Muscle layer of duodenum (tissue), 2 donors: Measurements from ENCODE around the gene PRXL2C.
"Not testable (repeated sequence)": the region's sequence is repeated elsewhere in the genome, so short reads cannot be mapped to it uniquely, and the experiment has no call there.

ENCODE experiments used
- H3K27ac ChIP-seq: one replicate; pipeline ENCODE4 v1.7.0; 2013; ENCODE audit warnings: mild to moderate bottlenecking, low read length
- H3K27me3 ChIP-seq: one replicate; pipeline ENCODE4 v1.7.0; 2013; ENCODE audit warnings: low read depth, mild to moderate bottlenecking, control low read depth, low read length
- H3K36me3 ChIP-seq, 2 donors: one replicate each; pipeline ENCODE4 v1.7.0; 2013; ENCODE audit warnings: low read length in 2 of 2, control low read depth in 1 of 2, mild to moderate bottlenecking in 1 of 2; ENCODE audit not compliant: insufficient read depth in 2 of 2, control insufficient read depth in 1 of 2
- H3K4me1 ChIP-seq, 2 donors: one replicate each; pipeline ENCODE4 v1.7.0; 2013; ENCODE audit warnings: low read length in 2 of 2, mild to moderate bottlenecking in 2 of 2, control low read depth in 1 of 2, moderate library complexity in 1 of 2; ENCODE audit not compliant: insufficient read depth in 2 of 2, control insufficient read depth in 1 of 2
- H3K4me3 ChIP-seq, 2 donors: one replicate each; pipeline ENCODE4 v1.7.0; 2013; ENCODE audit warnings: low read length in 2 of 2, low read depth in 1 of 2, mild to moderate bottlenecking in 1 of 2
- H3K9me3 ChIP-seq, 2 donors: one replicate each; pipeline ENCODE4 v1.7.0; 2013; ENCODE audit warnings: low read length in 2 of 2, control low read depth in 1 of 2, mild to moderate bottlenecking in 1 of 2; ENCODE audit not compliant: control insufficient read depth in 1 of 2
- donor health status: healthy.

PRXL2C gene

GRCh38 chr9:96655198-96655851 is at the start of gene PRXL2C:
PRXL2C (minus strand) TSS chr9:96655317; CDS start chr9:96655281, 36 bp downstream.
- Histone ChIP-seq H3K27me3 (no peaks in the 10 kb centered on the region), H3K27ac (peak within 1 kb of the TSS; percentile 75), H3K4me3 (peak within 1 kb of the TSS; percentile 61 to 66), H3K4me1 (peaks cover 0 to 10% of the 10 kb centered on the region in 2 donors), H3K36me3 (peaks cover 10 to 14% of the 10 kb centered on the region in 2 donors), H3K9me3 (no peaks in the 10 kb centered on the region)

- peaks cover 4 to 22% of the 10 kb centered on the region in 2 donors for H3K9me3 ChIP-seq
Measured at GRCh38 chr9:96700721-96701375, 45.7 kb upstream of the PRXL2C start.

GRCh38 chr9:96691326-96691725 is 36.2 kb upstream of the PRXL2C start:
- peaks cover 0 to 5% of the 10 kb centered on the region in 2 donors for H3K36me3 ChIP-seq

More at GRCh38 chr9:96700721-96701375, 45.7 kb upstream of the PRXL2C start:
- not testable (repeated sequence) for H3K4me1 ChIP-seq, H3K4me3 ChIP-seq, H3K27me3 ChIP-seq, H3K27ac ChIP-seq, H3K36me3 ChIP-seq

DNA sequence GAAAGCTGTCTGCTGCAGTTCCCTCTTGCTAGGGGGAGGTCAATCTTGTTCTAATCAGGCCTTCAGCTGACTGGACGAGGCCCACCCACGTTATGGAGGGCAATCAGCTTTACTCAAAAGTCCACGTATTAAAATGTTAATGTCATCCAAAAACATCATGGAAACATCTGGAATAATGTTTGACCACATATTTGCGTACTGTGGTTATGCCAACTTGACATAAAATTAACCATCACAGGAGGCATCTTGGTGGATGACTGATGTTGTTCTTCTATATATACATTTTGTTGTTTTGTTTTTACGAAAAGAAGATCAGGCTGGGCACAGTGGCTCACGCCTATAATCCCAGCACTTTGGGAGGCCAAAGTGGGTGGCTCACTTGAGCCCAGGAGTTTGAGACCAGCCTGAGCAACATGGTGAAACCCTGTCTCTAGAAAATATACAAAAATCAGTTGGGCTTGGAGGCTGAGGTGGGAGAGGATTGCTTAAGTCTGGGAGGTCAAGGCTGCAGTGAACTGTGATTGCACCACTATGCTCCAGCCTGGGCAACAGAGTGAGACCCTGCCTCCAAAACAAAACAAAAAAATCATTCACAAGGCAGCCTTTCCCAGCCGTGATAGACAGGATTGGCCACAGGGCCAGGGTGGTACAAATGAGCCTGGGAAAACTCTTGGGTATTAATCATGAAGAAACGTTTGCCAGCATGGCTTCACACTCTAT is 33.8 kb upstream of the PRXL2C start:
- Histone ChIP-seq H3K27ac (no peak overlapping the region), H3K4me1 (peaks cover 0 to 4% of the 10 kb centered on the region in 2 donors), H3K4me3 (no peak overlapping the region), H3K27me3 (no peaks in the 10 kb centered on the region), H3K36me3 (peaks cover 0 to 5% of the 10 kb centered on the region in 2 donors), H3K9me3 (peaks cover 0 to 2% of the 10 kb centered on the region in 2 donors)

More at GRCh38 chr9:96691326-96691725, 36.2 kb upstream of the PRXL2C start:
- Histone ChIP-seq H3K27me3 (no peaks in the 10 kb centered on the region), H3K4me3 (no peak overlapping the region), H3K9me3 (peaks cover 0 to 2% of the 10 kb centered on the region in 2 donors), H3K4me1 (peaks cover 0 to 2% of the 10 kb centered on the region in 2 donors), H3K27ac (no peak overlapping the region)

DNA sequence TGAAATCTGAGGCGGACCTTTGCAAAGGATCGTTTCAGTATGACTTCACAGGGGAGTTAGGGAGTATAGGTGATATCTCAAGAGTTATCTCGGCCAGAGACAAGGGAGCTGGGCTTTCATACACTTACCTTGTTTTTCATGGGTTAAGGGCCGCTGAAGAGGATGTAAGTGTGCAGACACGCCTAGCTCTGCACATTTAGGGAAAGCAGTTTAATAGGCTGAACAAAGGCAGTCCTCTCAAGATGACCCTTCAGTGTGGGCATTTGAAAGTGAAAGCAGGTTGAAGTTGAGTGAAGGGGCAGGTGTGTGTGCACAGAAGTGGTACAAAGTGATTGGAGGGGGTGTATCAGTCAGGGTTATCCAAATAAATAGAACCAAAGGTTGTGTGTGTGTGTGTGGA is 33.1 kb upstream of the PRXL2C start:
- Histone ChIP-seq H3K36me3 (peaks cover 0 to 5% of the 10 kb centered on the region in 2 donors), H3K4me3 (no peak overlapping the region), H3K9me3 (peaks cover 0 to 2% of the 10 kb centered on the region in 2 donors), H3K4me1 (peaks cover 0 to 4% of the 10 kb centered on the region in 2 donors), H3K27ac (no peak overlapping the region), H3K27me3 (no peaks in the 10 kb centered on the region)

DNA sequence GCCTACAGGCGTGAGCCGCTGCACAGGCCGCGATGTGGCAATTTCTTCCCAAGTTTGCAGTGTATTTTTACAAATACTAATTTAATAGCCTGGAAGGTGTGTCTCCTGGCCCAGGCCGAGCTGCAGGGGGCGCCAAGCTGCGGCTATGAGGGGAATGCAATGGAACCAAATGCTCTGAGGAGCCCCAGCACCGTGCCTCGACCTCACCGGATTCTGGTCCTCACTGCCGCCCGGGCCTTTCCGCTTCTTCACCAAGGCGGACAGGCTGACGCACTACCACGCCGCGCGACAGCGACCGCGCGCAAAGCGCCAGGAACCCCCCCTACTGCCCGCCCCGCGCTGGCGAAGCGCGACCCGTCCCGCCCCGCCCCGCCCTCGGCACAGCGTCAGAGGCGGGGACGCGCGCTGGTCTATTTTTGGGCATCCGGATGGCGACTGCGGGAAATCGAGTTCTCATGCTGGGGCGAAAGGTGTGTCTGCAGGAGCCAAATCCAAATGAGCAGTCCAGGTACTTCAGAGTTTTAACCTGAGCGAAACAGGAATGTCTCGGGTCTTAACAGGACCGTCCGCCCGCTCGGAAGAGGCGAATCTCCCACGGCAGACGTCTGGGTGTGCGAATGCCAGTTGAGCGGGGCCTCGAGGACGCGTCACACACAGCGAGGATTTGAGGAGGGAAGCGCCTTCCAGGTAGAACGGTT is 31.7 kb upstream of the PRXL2C start:
- Histone ChIP-seq H3K27ac (no peak overlapping the region), H3K27me3 (no peaks in the 10 kb centered on the region), H3K9me3 (no peaks in the 10 kb centered on the region), H3K4me1 (peaks cover 0 to 4% of the 10 kb centered on the region in 2 donors), H3K36me3 (peaks cover 0 to 5% of the 10 kb centered on the region in 2 donors), H3K4me3 (peak overlapping the region; percentile 65 to 76)

- H3K27ac ChIP-seq, result no peak overlapping the region
- H3K36me3 ChIP-seq, result no peaks in the 10 kb centered on the region
- no peaks in the 10 kb centered on the region for H3K27me3 ChIP-seq
- H3K9me3 ChIP-seq, result no peaks in the 10 kb centered on the region
- no peak overlapping the region for H3K4me3 ChIP-seq
- no peaks in the 10 kb centered on the region for H3K4me1 ChIP-seq
Measured at GRCh38 chr9:96680812-96681499, 25.8 kb upstream of the PRXL2C start.

- H3K27ac ChIP-seq, result no peak overlapping the region
- no peaks in the 10 kb centered on the region for H3K36me3 ChIP-seq
- H3K9me3 ChIP-seq, result no peaks in the 10 kb centered on the region
- no peak overlapping the region for H3K4me3 ChIP-seq
- no peaks in the 10 kb centered on the region for H3K4me1 ChIP-seq
- no peaks in the 10 kb centered on the region for H3K27me3 ChIP-seq
Measured at GRCh38 chr9:96674906-96675538, 19.9 kb upstream of the PRXL2C start.

GRCh38 chr9:96673786-96674185 is 18.7 kb upstream of the PRXL2C start:
- H3K4me1 ChIP-seq, H3K4me3 ChIP-seq, H3K27ac ChIP-seq, H3K36me3 ChIP-seq, H3K27me3 ChIP-seq, H3K9me3 ChIP-seq: not testable (repeated sequence)

DNA sequence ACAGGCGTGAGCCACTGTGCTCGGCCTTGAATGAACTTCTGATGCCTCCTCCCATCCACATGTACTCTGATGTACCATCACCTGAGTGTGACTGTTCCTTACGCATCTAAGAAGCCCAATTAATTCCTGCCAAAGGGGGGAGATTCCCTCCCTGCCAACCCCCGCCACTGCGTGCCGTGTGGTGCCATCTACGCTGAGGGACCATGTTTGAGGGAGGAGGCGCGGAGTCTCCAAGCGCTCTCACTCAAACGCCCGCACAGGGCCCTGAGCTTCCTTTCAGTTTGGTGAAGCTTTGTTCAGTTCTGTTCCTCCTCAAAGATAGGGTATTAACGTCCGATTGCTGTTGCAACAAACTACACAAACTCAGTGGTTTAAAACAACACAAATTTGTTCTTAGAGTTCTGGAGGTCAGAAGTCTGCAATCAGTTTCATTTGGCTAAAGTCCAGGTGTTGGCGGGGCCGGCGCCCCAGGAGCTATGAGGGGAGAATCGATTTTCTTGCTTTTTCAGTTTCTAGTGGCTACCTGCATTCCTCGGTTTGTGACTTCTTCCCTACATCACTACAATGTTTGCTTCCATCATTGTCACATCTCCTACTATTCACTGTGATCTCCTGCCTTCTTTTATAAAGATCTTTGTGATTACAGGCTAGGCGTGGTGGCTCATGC is 13.9 kb upstream of the PRXL2C start:
- Histone ChIP-seq H3K4me3 (no peak overlapping the region), H3K27me3 (no peaks in the 10 kb centered on the region), H3K4me1 (no peaks in the 10 kb centered on the region), H3K27ac (no peak overlapping the region), H3K36me3 (no peaks in the 10 kb centered on the region), H3K9me3 (no peaks in the 10 kb centered on the region)
